ENCODE results near the gene RIMBP2.

DNA sequence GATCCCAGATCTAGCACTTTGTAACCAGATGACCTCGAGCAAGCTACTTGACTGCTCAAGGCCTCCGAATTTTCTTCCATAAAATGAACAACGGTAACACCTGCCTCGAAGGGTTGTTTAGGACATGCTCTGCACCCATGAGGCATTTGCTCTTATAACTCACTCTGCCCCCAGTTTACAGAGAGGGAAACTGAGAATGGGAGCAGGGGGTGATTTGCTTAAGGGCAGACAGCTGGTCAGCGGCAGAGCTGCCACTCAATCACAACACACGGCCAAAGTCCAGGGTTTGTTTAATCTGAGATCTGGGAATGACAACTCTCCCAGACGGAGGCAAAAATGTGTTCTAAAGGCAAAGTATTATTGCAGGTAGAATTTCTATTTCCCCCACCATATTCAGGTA lies 156.3 kb downstream of the RIMBP2 start:
- TF ChIP-seq, protein P1, sequence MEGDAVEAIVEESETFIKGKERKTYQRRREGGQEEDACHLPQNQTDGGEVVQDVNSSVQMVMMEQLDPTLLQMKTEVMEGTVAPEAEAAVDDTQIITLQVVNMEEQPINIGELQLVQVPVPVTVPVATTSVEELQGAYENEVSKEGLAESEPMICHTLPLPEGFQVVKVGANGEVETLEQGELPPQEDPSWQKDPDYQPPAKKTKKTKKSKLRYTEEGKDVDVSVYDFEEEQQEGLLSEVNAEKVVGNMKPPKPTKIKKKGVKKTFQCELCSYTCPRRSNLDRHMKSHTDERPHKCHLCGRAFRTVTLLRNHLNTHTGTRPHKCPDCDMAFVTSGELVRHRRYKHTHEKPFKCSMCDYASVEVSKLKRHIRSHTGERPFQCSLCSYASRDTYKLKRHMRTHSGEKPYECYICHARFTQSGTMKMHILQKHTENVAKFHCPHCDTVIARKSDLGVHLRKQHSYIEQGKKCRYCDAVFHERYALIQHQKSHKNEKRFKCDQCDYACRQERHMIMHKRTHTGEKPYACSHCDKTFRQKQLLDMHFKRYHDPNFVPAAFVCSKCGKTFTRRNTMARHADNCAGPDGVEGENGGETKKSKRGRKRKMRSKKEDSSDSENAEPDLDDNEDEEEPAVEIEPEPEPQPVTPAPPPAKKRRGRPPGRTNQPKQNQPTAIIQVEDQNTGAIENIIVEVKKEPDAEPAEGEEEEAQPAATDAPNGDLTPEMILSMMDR (IDR thresholded peaks at IDR 0.05) = no peak
- TF ChIP-seq EZH2 (IDR thresholded peaks at IDR 0.05) = no peak
